ENCODE measurements around the gene RPS6KA4.

GRCh38 chr11:64373598-64373974 is 14.6 kb downstream of the RPS6KA4 start:
- no peak for TF ChIP-seq POLR2AphosphoS5 (IDR thresholded peaks at IDR 0.05; ENCODE audit: low read depth, low read length)
- no peak for TF ChIP-seq ZFX (IDR thresholded peaks at IDR 0.05)
- no peak for TF ChIP-seq ZNF274 (IDR thresholded peaks at IDR 0.05; ENCODE audit: low read depth, low read length)
- TF ChIP-seq RAD21 (IDR thresholded peaks at IDR 0.05; ENCODE audit: low read depth) = no peak
- TF ChIP-seq CTCF (IDR thresholded peaks at IDR 0.05 in 2 of 3, conservative IDR thresholded peaks at IDR 0.05 in 1 of 3; ENCODE audit: borderline replicate concordance in 1 of 3, insufficient read depth in 1 of 3, low read depth in 2 of 3, low read length in 2 of 3) = no peak
- TF ChIP-seq REST (IDR thresholded peaks at IDR 0.05; ENCODE audit: low read depth) = no peak
- TF ChIP-seq EZH2 (IDR thresholded peaks at IDR 0.05) = no peak
- TF ChIP-seq POLR2A (IDR thresholded peaks at IDR 0.05; ENCODE audit: borderline replicate concordance, extremely low read depth, insufficient read depth, insufficient read length) = no peak
- no peak for TF ChIP-seq EGR1 (IDR thresholded peaks at IDR 0.05; ENCODE audit: low read depth)
- no peak for TF ChIP-seq FOSL1 (IDR thresholded peaks at IDR 0.05; ENCODE audit: low read depth)
- TF ChIP-seq YY1 (IDR thresholded peaks at IDR 0.05; ENCODE audit: extremely low read depth, insufficient replicate concordance, low read depth, low read length) = no peak
- TF ChIP-seq MAX (IDR thresholded peaks at IDR 0.05) = no peak
- no peak for TF ChIP-seq CEBPB (IDR thresholded peaks at IDR 0.05; ENCODE audit: low read depth)
- TF ChIP-seq EZH2phosphoT487 (IDR thresholded peaks at IDR 0.05; ENCODE audit: borderline replicate concordance) = no peak

Measured in HCT116 (cell line).